K562 (cell line): ENCODE results near the gene PFAS.

Source experiments
- NFXL1 ChIP-seq: fragments of 450-650 bp; formaldehyde crosslinking; IDR thresholded peaks from 2 replicates; pipeline ENCODE4 v1.4.0; 2021; ENCODE audit warnings: mild to moderate bottlenecking
- SP2 ChIP-seq: IDR thresholded peaks from 2 replicates; pipeline ENCODE4 v1.6.1; 2011; ENCODE audit warnings: mild to moderate bottlenecking, low read depth, low read length, moderate library complexity; ENCODE audit not compliant: poor library complexity, severe bottlenecking; ENCODE audit errors: extremely low read depth
- TCF7 ChIP-seq: sonication (generic); IDR thresholded peaks from 2 replicates; pipeline ENCODE4 v1.6.1; 2016; ENCODE audit warnings: antibody characterized with exemption, borderline replicate concordance
- TF ChIP-seq, protein P1 (sequence below): sonication (generic); formaldehyde crosslinking; IDR thresholded peaks from 2 replicates; pipeline ENCODE4 v1.8.1; 2023; ENCODE audit warnings: mild to moderate bottlenecking, missing genetic modification reagents, moderate library complexity
- TF ChIP-seq, protein P2 (sequence below), 3 experiments: IDR thresholded peaks in 2 of 3; conservative IDR thresholded peaks in 1 of 3; 2 replicates each; pipeline ENCODE4 v1.5.1; 2011 to 2012; ENCODE audit warnings: low read length in 3 of 3, mild to moderate bottlenecking in 3 of 3, control low read depth in 2 of 3, improper control_type of control experiment in 1 of 3, inconsistent platforms in 1 of 3, low read depth in 1 of 3, mixed read lengths in 1 of 3, moderate library complexity in 1 of 3; ENCODE audit not compliant: insufficient read depth in 2 of 3
- TF ChIP-seq, protein P3 (sequence below): fragments of 150-350 bp; conservative IDR thresholded peaks from 2 replicates; pipeline ENCODE4 v1.6.1; 2014; ENCODE audit warnings: low read length
- TF ChIP-seq, protein P4 (sequence below), 2 experiments: fragments of 450-650 bp in 1 of 2; sonication (generic) in 1 of 2; formaldehyde crosslinking; conservative IDR thresholded peaks; 2 replicates each; pipeline versions ENCODE4 v1.4.0 to v1.8.1; 2020 to 2022; ENCODE audit warnings: mild to moderate bottlenecking in 1 of 2, missing genetic modification reagents in 1 of 2
- TF ChIP-seq, protein P5 (sequence below): sonication (generic); formaldehyde crosslinking; IDR thresholded peaks from 2 replicates; pipeline ENCODE4 v1.8.0; 2022; ENCODE audit warnings: mild to moderate bottlenecking, low read depth, missing genetic modification reagents

DNA sequence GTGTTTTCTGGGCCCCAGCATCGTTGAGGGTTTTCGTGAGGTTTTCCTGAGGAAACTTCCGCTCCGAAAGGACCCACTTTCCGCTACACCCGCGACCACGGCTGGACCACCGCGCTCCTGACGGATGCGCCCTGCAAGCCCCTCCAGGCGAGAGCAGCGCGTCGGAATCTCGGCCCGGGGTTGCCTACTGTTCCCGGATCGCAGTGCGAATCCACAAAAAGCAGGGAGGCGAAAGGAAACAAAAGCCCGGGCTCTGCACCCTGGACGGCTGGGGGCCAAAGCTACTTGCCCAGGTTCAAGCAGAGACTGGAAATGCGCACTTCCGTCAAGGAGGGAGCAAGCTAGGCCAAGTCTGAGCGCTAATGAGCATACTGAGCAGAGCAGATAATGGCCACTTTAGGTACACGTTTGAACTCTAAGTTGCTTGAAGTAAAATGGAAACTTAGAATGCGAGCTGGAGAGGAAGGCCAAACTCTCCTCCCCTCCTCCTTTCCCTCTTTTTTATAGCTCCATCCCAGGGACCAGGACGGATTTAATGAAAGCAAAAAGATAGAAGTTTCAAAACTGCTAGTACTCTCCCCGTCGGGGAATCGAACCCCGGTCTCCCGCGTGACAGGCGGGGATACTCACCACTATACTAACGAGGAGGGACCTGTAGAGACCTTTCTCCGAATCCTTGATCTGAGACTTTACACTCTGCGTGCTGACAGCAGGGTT lies 27.3 kb upstream of the PFAS start:
- TF ChIP-seq, protein P1, sequence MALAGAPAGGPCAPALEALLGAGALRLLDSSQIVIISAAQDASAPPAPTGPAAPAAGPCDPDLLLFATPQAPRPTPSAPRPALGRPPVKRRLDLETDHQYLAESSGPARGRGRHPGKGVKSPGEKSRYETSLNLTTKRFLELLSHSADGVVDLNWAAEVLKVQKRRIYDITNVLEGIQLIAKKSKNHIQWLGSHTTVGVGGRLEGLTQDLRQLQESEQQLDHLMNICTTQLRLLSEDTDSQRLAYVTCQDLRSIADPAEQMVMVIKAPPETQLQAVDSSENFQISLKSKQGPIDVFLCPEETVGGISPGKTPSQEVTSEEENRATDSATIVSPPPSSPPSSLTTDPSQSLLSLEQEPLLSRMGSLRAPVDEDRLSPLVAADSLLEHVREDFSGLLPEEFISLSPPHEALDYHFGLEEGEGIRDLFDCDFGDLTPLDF, result no peak
- TF ChIP-seq TCF7, result no peak
- TF ChIP-seq NFXL1, result no peak
- TF ChIP-seq, protein P2, sequence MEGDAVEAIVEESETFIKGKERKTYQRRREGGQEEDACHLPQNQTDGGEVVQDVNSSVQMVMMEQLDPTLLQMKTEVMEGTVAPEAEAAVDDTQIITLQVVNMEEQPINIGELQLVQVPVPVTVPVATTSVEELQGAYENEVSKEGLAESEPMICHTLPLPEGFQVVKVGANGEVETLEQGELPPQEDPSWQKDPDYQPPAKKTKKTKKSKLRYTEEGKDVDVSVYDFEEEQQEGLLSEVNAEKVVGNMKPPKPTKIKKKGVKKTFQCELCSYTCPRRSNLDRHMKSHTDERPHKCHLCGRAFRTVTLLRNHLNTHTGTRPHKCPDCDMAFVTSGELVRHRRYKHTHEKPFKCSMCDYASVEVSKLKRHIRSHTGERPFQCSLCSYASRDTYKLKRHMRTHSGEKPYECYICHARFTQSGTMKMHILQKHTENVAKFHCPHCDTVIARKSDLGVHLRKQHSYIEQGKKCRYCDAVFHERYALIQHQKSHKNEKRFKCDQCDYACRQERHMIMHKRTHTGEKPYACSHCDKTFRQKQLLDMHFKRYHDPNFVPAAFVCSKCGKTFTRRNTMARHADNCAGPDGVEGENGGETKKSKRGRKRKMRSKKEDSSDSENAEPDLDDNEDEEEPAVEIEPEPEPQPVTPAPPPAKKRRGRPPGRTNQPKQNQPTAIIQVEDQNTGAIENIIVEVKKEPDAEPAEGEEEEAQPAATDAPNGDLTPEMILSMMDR (IDR thresholded peaks at IDR 0.05 in 2 of 3, conservative IDR thresholded peaks at IDR 0.05 in 1 of 3; ENCODE audit: insufficient read depth in 2 of 3, low read depth in 1 of 3, low read length in 3 of 3), result no peak
- no peak for TF ChIP-seq SP2
- TF ChIP-seq, protein P3, sequence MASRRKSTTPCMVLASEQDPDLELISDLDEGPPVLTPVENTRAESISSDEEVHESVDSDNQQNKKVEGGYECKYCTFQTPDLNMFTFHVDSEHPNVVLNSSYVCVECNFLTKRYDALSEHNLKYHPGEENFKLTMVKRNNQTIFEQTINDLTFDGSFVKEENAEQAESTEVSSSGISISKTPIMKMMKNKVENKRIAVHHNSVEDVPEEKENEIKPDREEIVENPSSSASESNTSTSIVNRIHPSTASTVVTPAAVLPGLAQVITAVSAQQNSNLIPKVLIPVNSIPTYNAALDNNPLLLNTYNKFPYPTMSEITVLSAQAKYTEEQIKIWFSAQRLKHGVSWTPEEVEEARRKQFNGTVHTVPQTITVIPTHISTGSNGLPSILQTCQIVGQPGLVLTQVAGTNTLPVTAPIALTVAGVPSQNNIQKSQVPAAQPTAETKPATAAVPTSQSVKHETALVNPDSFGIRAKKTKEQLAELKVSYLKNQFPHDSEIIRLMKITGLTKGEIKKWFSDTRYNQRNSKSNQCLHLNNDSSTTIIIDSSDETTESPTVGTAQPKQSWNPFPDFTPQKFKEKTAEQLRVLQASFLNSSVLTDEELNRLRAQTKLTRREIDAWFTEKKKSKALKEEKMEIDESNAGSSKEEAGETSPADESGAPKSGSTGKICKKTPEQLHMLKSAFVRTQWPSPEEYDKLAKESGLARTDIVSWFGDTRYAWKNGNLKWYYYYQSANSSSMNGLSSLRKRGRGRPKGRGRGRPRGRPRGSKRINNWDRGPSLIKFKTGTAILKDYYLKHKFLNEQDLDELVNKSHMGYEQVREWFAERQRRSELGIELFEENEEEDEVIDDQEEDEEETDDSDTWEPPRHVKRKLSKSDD, result 0 out of 2 replicates have a peak, but pooled peaks have one; percentile 50
- TF ChIP-seq, protein P4, sequence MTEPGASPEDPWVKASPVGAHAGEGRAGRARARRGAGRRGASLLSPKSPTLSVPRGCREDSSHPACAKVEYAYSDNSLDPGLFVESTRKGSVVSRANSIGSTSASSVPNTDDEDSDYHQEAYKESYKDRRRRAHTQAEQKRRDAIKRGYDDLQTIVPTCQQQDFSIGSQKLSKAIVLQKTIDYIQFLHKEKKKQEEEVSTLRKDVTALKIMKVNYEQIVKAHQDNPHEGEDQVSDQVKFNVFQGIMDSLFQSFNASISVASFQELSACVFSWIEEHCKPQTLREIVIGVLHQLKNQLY (CRISPR knock-in tag; conservative IDR thresholded peaks at IDR 0.05), result no peak
- TF ChIP-seq, protein P5, sequence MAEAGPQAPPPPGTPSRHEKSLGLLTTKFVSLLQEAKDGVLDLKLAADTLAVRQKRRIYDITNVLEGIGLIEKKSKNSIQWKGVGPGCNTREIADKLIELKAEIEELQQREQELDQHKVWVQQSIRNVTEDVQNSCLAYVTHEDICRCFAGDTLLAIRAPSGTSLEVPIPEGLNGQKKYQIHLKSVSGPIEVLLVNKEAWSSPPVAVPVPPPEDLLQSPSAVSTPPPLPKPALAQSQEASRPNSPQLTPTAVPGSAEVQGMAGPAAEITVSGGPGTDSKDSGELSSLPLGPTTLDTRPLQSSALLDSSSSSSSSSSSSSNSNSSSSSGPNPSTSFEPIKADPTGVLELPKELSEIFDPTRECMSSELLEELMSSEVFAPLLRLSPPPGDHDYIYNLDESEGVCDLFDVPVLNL, result no peak
